Ovary (tissue), 9 donors: ENCODE data around the gene REV1. TPM values are rescaled to one million over a fixed set of nuclear protein-coding genes. Genes with fewer than 3 reads are reported as not detected.

Experiments used
- DNase-seq, 5 donors: peaks; one replicate each; pipeline ENCODE4 v3.0.0-alpha.2; 2019 to 2020
- H3K27ac ChIP-seq, 2 donors: fragments of 200-600 bp; one replicate each; pipeline versions ENCODE4 v1.5.1 to v1.8.0; 2019 to 2022
- H3K27me3 ChIP-seq: fragments of 200-600 bp; one replicate; pipeline ENCODE4 v1.8.0; 2022
- H3K36me3 ChIP-seq: fragments of 200-600 bp; sonication (generic); one replicate; pipeline ENCODE4 v1.5.1; 2019
- H3K4me1 ChIP-seq: one replicate; pipeline ENCODE4 v1.8.1; 2013; ENCODE audit warnings: mild to moderate bottlenecking, moderate library complexity; ENCODE audit not compliant: insufficient read depth
- H3K4me3 ChIP-seq: fragments of 200-600 bp; sonication (generic); one replicate; pipeline ENCODE4 v1.5.1; 2017
- H3K9me3 ChIP-seq, 2 donors: fragments of 200-600 bp in 1 of 2; sonication (generic) in 1 of 2; one replicate each; pipeline versions ENCODE4 v1.5.1 to v1.8.1; 2013 to 2019; ENCODE audit warnings: mild to moderate bottlenecking in 1 of 2, moderate library complexity in 1 of 2
- CTCF ChIP-seq, 3 donors: fragments of 450-650 bp in 2 of 3; fragments of 200-600 bp in 1 of 3; IDR thresholded peaks; one replicate each; pipeline versions ENCODE4 v1.5.1 to v1.8.0; 2016 to 2022; ENCODE audit warnings: antibody characterized with exemption in 3 of 3, mild to moderate bottlenecking in 1 of 3
- EP300 ChIP-seq: sonication (generic); formaldehyde crosslinking; IDR thresholded peaks from one replicate; pipeline ENCODE4 v1.6.1; 2017; ENCODE audit warnings: antibody characterized with exemption
- POLR2A ChIP-seq: fragments of 450-650 bp; IDR thresholded peaks from one replicate; pipeline ENCODE4 v1.6.1; 2017; ENCODE audit warnings: antibody characterized with exemption, mild to moderate bottlenecking, moderate library complexity
- WGBS, 3 donors: extraction: QIAGEN DNeasy Blood & Tissue Kit in 1 of 3; methylation state at CpG; one replicate each; pipeline versions ENCODE4 v1.1.5 to v1.1.7; 2013 to 2017; 5-methylcytosine and 5-hydroxymethylcytosine counted together
- intact Hi-C, 4 donors: fragments of 100-400 bp; cut with DNase I; formaldehyde crosslinking; loops; one replicate each; pipeline versions ENCODE4 v1.11.0 to v1.15.1; 2022 to 2023
- polyA plus RNA-seq, 2 donors: library from polyadenylated mRNA; stranded (reverse); fragments of 200-250 nt in 1 of 2; fragments of 350-450 nt in 1 of 2; fragmentation: Illumina TruSeq in 1 of 2; extraction: RNeasy Lipid Tissue Mini Kit (QIAGEN cat#74804) in 1 of 2; gene quantifications; one replicate each; pipeline ENCODE4 v1.2.3, GENCODE V29; 2013 to 2014
- total RNA-seq, 7 donors: library from RNA; depleted of rRNA in 2 of 7; stranded (reverse); fragments of >200 nt in 2 of 7; fragmentation: NEBNext Ultra II Directional in 3 of 7; extraction: Animal tissue kit (Norgen Biotek cat#: 25700) in 3 of 7; gene quantifications; one replicate each; pipeline versions ENCODE4 v1.1.0 to v1.2.4, GENCODE V29; 2016 to 2023
- donor health status: DM: no; HTN: no; CAD: no; lungs with moderate emphysema.
- donor health status: DM: no; HTN: no; CAD: no.
- donor health status: Bipolar disorder and iron deficiency.
- donor health status: DM: yes; HTN: yes; CAD: no.
- donor health status: DM: no; HTN: no; CAD: no.
- donor health status: DM: yes; HTN: yes; CAD: no.

The REV1 gene
- total and polyA plus RNA-seq, 9 donors: 25.4 to 63.3 (median 43.6) TPM

DNA sequence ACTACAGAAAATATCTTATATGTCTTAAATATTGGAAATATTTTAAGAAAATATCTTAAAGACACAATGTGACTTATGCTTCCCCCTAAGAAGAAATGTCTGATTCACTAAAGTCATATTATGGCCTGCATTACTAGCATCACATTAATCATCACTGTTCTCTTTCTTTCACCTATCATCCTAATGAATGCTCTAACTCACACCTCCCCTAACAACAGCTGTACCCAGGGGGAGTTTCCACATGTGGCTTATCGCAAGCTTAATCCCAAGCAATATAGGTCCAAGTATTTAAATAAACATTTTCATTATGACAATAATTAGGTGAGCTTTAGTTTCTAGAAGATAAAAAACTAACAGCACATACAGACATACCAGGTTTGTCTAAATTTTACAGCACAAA lies 39.6 kb downstream of the REV1 start:
- intact Hi-C loops: no loop called here
- Histone ChIP-seq H3K36me3 (no peaks in the 10 kb centered on the region), H3K27me3 (no peaks in the 10 kb centered on the region), H3K9me3 (no peaks in the 10 kb centered on the region), H3K4me3 (no peak overlapping the region), H3K4me1 (no peaks in the 10 kb centered on the region), H3K27ac (no peak overlapping the region)
- no peak for DNase-seq
- TF ChIP-seq EP300: no peak
- TF ChIP-seq POLR2A: no peak
- no peak for TF ChIP-seq CTCF (IDR thresholded peaks at IDR 0.05)
- WGBS, 3 donors: 81 to 91% (median 89%) methylated on average over 1 of the region's 1 CpG

DNA sequence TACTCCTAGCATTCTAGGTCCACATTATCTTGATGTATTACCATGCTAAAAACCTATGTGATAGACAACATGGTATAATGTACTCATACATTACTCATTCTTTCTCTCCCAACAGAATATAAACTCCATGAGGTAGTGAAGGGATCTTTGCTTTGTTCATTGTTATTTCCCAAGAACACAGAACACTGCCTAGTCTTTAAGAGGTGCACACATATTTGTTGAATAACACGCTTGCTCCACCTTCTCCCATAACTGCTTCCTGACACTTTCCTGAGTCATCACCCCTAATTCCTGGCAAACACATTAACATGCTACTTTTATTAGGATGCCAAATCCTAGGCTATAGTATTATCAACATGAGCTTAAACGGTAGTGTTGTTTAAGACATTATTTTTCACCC lies 41.3 kb downstream of the REV1 start:
- 71 to 74% (median 72%) methylated on average over 2 of the region's 2 CpGs for WGBS, 3 donors
- no peak for DNase-seq
- H3K9me3 ChIP-seq: no peaks in the 10 kb centered on the region
- TF ChIP-seq CTCF (IDR thresholded peaks at IDR 0.05) (no peak), EP300 (no peak), POLR2A (no peak)
- no peak overlapping the region for H3K4me3 ChIP-seq
- intact Hi-C loops: no loop called here
- H3K27me3 ChIP-seq: no peaks in the 10 kb centered on the region
- no peaks in the 10 kb centered on the region for H3K4me1 ChIP-seq
- no peaks in the 10 kb centered on the region for H3K36me3 ChIP-seq
- H3K27ac ChIP-seq: no peak overlapping the region

- intact Hi-C loops: no loop called here
- 73 to 83% (median 75%) methylated on average over 4 of the region's 4 CpGs for WGBS, 3 donors
These were observed 44.8 kb downstream of the REV1 start for GRCh38 chr2:99445065-99445464.

GRCh38 chr2:99444222-99444621 lies 45.6 kb downstream of the REV1 start:
- H3K36me3 ChIP-seq: no peaks in the 10 kb centered on the region
- TF ChIP-seq CTCF (IDR thresholded peaks at IDR 0.05): no peak
- TF ChIP-seq POLR2A: no peak
- TF ChIP-seq EP300: no peak
- no peak overlapping the region for H3K27ac ChIP-seq
- no peaks in the 10 kb centered on the region for H3K9me3 ChIP-seq
- WGBS, 3 donors: 91 to 94% (median 92%) methylated on average over 2 of the region's 2 CpGs
- H3K4me1 ChIP-seq: no peaks in the 10 kb centered on the region
- no peak overlapping the region for H3K4me3 ChIP-seq
- H3K27me3 ChIP-seq: no peaks in the 10 kb centered on the region
- intact Hi-C loops: no loop called here
- no peak for DNase-seq

More at GRCh38 chr2:99445065-99445464, 44.8 kb downstream of the REV1 start:
- DNase-seq: no peak
- no peaks in the 10 kb centered on the region for H3K36me3 ChIP-seq
- no peak overlapping the region for H3K4me3 ChIP-seq
- no peaks in the 10 kb centered on the region for H3K9me3 ChIP-seq
- no peak overlapping the region for H3K27ac ChIP-seq
- H3K4me1 ChIP-seq: no peaks in the 10 kb centered on the region
- no peak for TF ChIP-seq CTCF (IDR thresholded peaks at IDR 0.05)
- TF ChIP-seq EP300: no peak
- no peak for TF ChIP-seq POLR2A
- H3K27me3 ChIP-seq: no peaks in the 10 kb centered on the region

DNA sequence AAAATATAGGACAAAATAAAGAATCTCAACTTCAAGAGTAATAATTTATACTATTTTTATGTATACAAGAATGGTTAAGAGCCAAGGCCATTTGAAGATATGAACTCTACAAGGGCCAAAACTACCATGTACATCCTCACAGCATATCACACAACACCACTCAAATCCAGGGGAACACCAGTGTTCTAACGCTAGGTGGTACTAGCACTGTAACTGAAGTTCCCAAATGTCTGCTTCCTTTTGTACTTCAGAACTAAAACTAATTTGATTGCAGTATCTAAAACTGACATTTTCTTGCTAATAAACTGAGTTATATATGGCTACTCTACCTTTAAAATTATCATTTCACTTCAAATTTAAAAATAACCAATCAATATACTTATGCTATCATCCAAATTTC lies 47.0 kb downstream of the REV1 start:
- intact Hi-C loops: no loop called here
- Histone ChIP-seq H3K4me3 (no peak overlapping the region), H3K9me3 (no peaks in the 10 kb centered on the region), H3K36me3 (no peaks in the 10 kb centered on the region), H3K4me1 (no peaks in the 10 kb centered on the region), H3K27me3 (no peaks in the 10 kb centered on the region), H3K27ac (no peak overlapping the region)
- 44 to 54% (median 46%) methylated on average over 1 of the region's 1 CpG for WGBS, 3 donors
- peak in 1 of 3 donors; percentile 22 for TF ChIP-seq CTCF (IDR thresholded peaks at IDR 0.05)
- TF ChIP-seq EP300: no peak
- no peak for DNase-seq
